Endothelial cell of umbilical vein (primary cell): Measurements from ENCODE around the gene SDCCAG8. TPM values are rescaled to one million over a fixed set of nuclear protein-coding genes. Genes with fewer than 3 reads are reported as not detected.

Experiments
- BruUV-seq: library from RNA; stranded (reverse); fragments of 400-500 nt; replicated peaks from 2 replicates; lab custom pipeline; 2021; lab: Mats Ljungman, UMichigan
- CTCF ChIA-PET: fragments of 300-600, 350-600 bp; sonication (Branson Sonifier 250); formaldehyde crosslinking; loops from one replicate; lab custom pipeline; 2021; ENCODE audit warnings: antibody characterized with exemption, inconsistent platforms; lab: Charles Lee
- POLR2A ChIA-PET: fragments of 300-600, 350-600 bp; sonication (Branson Sonifier 250); formaldehyde crosslinking; loops from one replicate; lab custom pipeline; 2021; ENCODE audit warnings: antibody characterized with exemption, inconsistent platforms; lab: Charles Lee
- DNase-seq: peaks from one replicate; pipeline ENCODE4 v3.0.0-alpha.2; 2011; ENCODE audit warnings: low read depth, low spot score
- FAIRE-seq: peaks from 2 replicates; lab custom pipeline; 2011; peaks lifted over from hg19 to GRCh38; lab: Jason Lieb, UNC
- H2AFZ ChIP-seq: 2 replicates; pipeline ENCODE4 v1.6.0; 2012; ENCODE audit warnings: low read depth, low read length, control low read depth, inconsistent platforms
- H3K27ac ChIP-seq: 2 replicates; pipeline ENCODE4 v1.5.1; 2011; ENCODE audit warnings: low read depth, mild to moderate bottlenecking, control low read depth, low read length, moderate library complexity; ENCODE audit not compliant: insufficient read depth
- H3K27me3 ChIP-seq, 2 experiments: 2 replicates each; pipeline versions ENCODE4 v1.6.0 to v1.6.1; 2011; ENCODE audit warnings: low read length in 2 of 2, mixed read lengths in 1 of 2; ENCODE audit not compliant: control insufficient read depth in 2 of 2, insufficient read depth in 2 of 2
- H3K36me3 ChIP-seq, 2 experiments: 2 replicates in 1 of 2; 3 replicates in 1 of 2; pipeline ENCODE4 v1.5.1; 2011; ENCODE audit warnings: low read length in 2 of 2, mild to moderate bottlenecking in 1 of 2, moderate library complexity in 1 of 2; ENCODE audit not compliant: control insufficient read depth in 2 of 2, insufficient read depth in 2 of 2; ENCODE audit errors: extremely low read depth in 1 of 2
- H3K4me1 ChIP-seq: 3 replicates; pipeline ENCODE4 v1.5.1; 2011; ENCODE audit warnings: mild to moderate bottlenecking, low read length; ENCODE audit not compliant: control insufficient read depth, insufficient read depth; ENCODE audit errors: extremely low read depth
- H3K4me2 ChIP-seq: 2 replicates; pipeline ENCODE4 v1.6.1; 2011; ENCODE audit warnings: low read length, control low read depth, mixed read lengths; ENCODE audit not compliant: insufficient read depth
- H3K4me3 ChIP-seq, 3 experiments: fragments of 200-600 bp in 1 of 3; sonication (generic), shearing (Covaris generic) in 1 of 3; replicated peaks in 1 of 3; 2 replicates each; pipeline ENCODE4 v1.5.1; 2011 to 2016; ENCODE audit warnings: control low read depth in 3 of 3, low read length in 3 of 3, mild to moderate bottlenecking in 2 of 3, inconsistent platforms in 1 of 3, low read depth in 1 of 3, moderate library complexity in 1 of 3; ENCODE audit not compliant: insufficient read depth in 1 of 3
- H3K79me2 ChIP-seq: 2 replicates; pipeline ENCODE4 v1.6.0; 2012; ENCODE audit warnings: low read length, inconsistent platforms; ENCODE audit not compliant: control insufficient read depth, insufficient read depth
- H3K9ac ChIP-seq: replicated peaks from 2 replicates; pipeline ENCODE3; 2011; ENCODE audit warnings: low read length, control low read depth; ENCODE audit not compliant: insufficient read depth; ENCODE audit errors: extremely low read depth
- H3K9me1 ChIP-seq: replicated peaks from 3 replicates; pipeline ENCODE4 v1.6.0; 2011; ENCODE audit warnings: mild to moderate bottlenecking, low read length; ENCODE audit not compliant: control insufficient read depth, insufficient read depth; ENCODE audit errors: extremely low read depth
- H3K9me3 ChIP-seq: replicated peaks from 2 replicates; pipeline ENCODE4 v1.5.1; 2012; ENCODE audit warnings: low read length, inconsistent platforms; ENCODE audit not compliant: control insufficient read depth, insufficient read depth
- H4K20me1 ChIP-seq: replicated peaks from 2 replicates; pipeline ENCODE3; 2011; ENCODE audit warnings: mild to moderate bottlenecking, low read length; ENCODE audit not compliant: control insufficient read depth, insufficient read depth; ENCODE audit errors: extremely low read depth
- CTCF ChIP-seq, 2 donors: IDR thresholded peaks; 1 replicate in 1 of 2; 2 replicates in 1 of 2; pipeline ENCODE4 v1.5.1; 2011; ENCODE audit warnings: low read length in 2 of 2, mild to moderate bottlenecking in 2 of 2, moderate library complexity in 2 of 2, control low read depth in 1 of 2, inconsistent platforms in 1 of 2, low read depth in 1 of 2; ENCODE audit not compliant: insufficient read depth in 1 of 2; ENCODE audit errors: extremely low read depth in 1 of 2
- EZH2 ChIP-seq: IDR thresholded peaks from 2 replicates; pipeline ENCODE4 v1.6.1; 2012; ENCODE audit warnings: borderline replicate concordance, low read depth, mild to moderate bottlenecking, moderate library complexity, low read length, inconsistent platforms; ENCODE audit not compliant: severe bottlenecking
- FOS ChIP-seq: IDR thresholded peaks from 2 replicates; pipeline ENCODE4 v1.6.1; 2011; ENCODE audit warnings: mild to moderate bottlenecking, low read length, moderate library complexity, borderline replicate concordance; ENCODE audit not compliant: insufficient read depth
- GATA2 ChIP-seq: IDR thresholded peaks from 2 replicates; pipeline ENCODE4 v1.7.0; 2011; ENCODE audit warnings: low read depth, mild to moderate bottlenecking, moderate library complexity, mixed read lengths, low read length; ENCODE audit not compliant: insufficient read length, insufficient read depth
- JUN ChIP-seq: IDR thresholded peaks from 2 replicates; pipeline ENCODE4 v1.6.1; 2011; ENCODE audit warnings: borderline replicate concordance, low read depth; ENCODE audit not compliant: insufficient read length, insufficient read depth
- MAX ChIP-seq: IDR thresholded peaks from 2 replicates; pipeline ENCODE4 v1.6.1; 2011; ENCODE audit not compliant: insufficient read depth, insufficient read length
- MYC ChIP-seq: IDR thresholded peaks from one replicate; pipeline ENCODE4 v1.6.1; 2011; ENCODE audit warnings: mild to moderate bottlenecking, low read depth, low read length
- POLR2A ChIP-seq: IDR thresholded peaks from 2 replicates; pipeline ENCODE4 v1.6.1; 2012; ENCODE audit warnings: low read depth, mild to moderate bottlenecking, control low read depth, low read length
- POLR2AphosphoS5 ChIP-seq: IDR thresholded peaks from 2 replicates; pipeline ENCODE4 v1.6.1; 2012; ENCODE audit warnings: low read depth, mild to moderate bottlenecking, control low read depth, low read length, moderate library complexity; ENCODE audit not compliant: insufficient read depth
- dilution Hi-C: fragments of 300-500 bp; cut with MboI; formaldehyde crosslinking; loops from one replicate; pipeline ENCODE4 v1.15.0; 2019; ENCODE audit warnings: low sequenced_read_pairs; ENCODE audit not compliant: extremely low pct_ligation_motif_present
- intact Hi-C: fragments of 100-400 bp; cut with micrococcal nuclease; formaldehyde crosslinking; loops from one replicate; pipeline ENCODE4 v1.10.0; 2022
- polyA plus RNA-seq, 4 experiments: library from polyadenylated mRNA; depleted of rRNA in 3 of 4; stranded (reverse) in 3 of 4; unstranded in 1 of 4; fragments of >200 nt; gene quantifications; 2 replicates each; pipeline versions ENCODE4 v1.2.1 to v1.2.3, GENCODE V29; 2011 to 2012; ENCODE audit warnings: missing spikeins in 1 of 4
- total RNA-seq: library from RNA; stranded (reverse); gene quantifications from 2 replicates; pipeline ENCODE4 v1.2.3, GENCODE V29; 2021

Gene SDCCAG8
- total and polyA plus RNA-seq, 2 donors (not counting 3 experiments of a cell fraction or from before 2014, with no cell fraction given) = 14.6 to 25.7 TPM

- POLR2A ChIA-PET = no interaction called here
- CTCF ChIA-PET = interaction anchor here (1.5 kb wide), 1 partner anchor 43 kb away, joined by 3 read pairs; no protein-coding TSS in a partner anchor
- peaks cover 44% of the 10 kb centered on the region for H3K4me1 ChIP-seq
- peak overlapping the region; percentile 98 for H3K4me2 ChIP-seq
- dilution Hi-C loops = no loop called here
- H3K9me1 ChIP-seq = no peaks in the 10 kb centered on the region
- peak overlapping the region; percentile 72 for H3K27ac ChIP-seq
- H3K27me3 ChIP-seq = no peaks in the 10 kb centered on the region
- TF ChIP-seq POLR2AphosphoS5 = no peak
- no peak for TF ChIP-seq FOS
- TF ChIP-seq MYC = no peak
- no peak for TF ChIP-seq CTCF (IDR thresholded peaks at IDR 0.05; ENCODE audit: extremely low read depth in 1 of 2, insufficient read depth in 1 of 2, low read depth in 1 of 2, low read length in 2 of 2)
- TF ChIP-seq EZH2 = no peak
- no peak for TF ChIP-seq POLR2A
- TF ChIP-seq GATA2 = no peak
- TF ChIP-seq MAX = no peak
- TF ChIP-seq JUN = no peak
- FAIRE-seq (no peak), DNase-seq (peak; percentile 59)
- H3K9me3 ChIP-seq = no peaks in the 10 kb centered on the region
- H3K9ac ChIP-seq = peak overlapping the region; percentile 94
- H3K36me3 ChIP-seq = no peaks in the 10 kb centered on the region
- no TSS peak for BruUV-seq
- H4K20me1 ChIP-seq = peaks cover 12% of the 10 kb centered on the region
- H2AFZ ChIP-seq = no peak overlapping the region
- H3K4me3 ChIP-seq = peak overlapping the region in 2 of 3 experiments; percentile 93 to 97
- H3K79me2 ChIP-seq = peaks cover 90% of the 10 kb centered on the region
- intact Hi-C loops = loop anchor here (10.0 kb wide), 1 partner anchor 77 kb away; no protein-coding TSS in a partner anchor
These were observed 4.3 kb upstream of the SDCCAG8 start for GRCh38 chr1:243251539-243251938.
